H1 (cell line): ENCODE measurements around the gene CAPN2. TPM values are rescaled to one million over a fixed set of nuclear protein-coding genes. Genes with fewer than 3 reads are reported as not detected.

ENCODE experiments used
- CHD7 ChIP-seq: fragments of 300-600 bp; sonication (generic); IDR thresholded peaks from 2 replicates; pipeline ENCODE4 v1.7.1; 2012; ENCODE audit warnings: low read length, moderate library complexity, mild to moderate bottlenecking, inconsistent platforms; ENCODE audit not compliant: insufficient replicate concordance
- KDM4A ChIP-seq: IDR thresholded peaks from one replicate; pipeline ENCODE4 v1.7.1; 2012; ENCODE audit warnings: low read depth, mild to moderate bottlenecking, moderate library complexity, low read length, inconsistent platforms; ENCODE audit not compliant: severe bottlenecking
- polyA plus RNA-seq, 7 experiments: library from polyadenylated mRNA; depleted of rRNA in 3 of 7; stranded (reverse) in 5 of 7; unstranded in 2 of 7; fragments of >200 nt in 5 of 7; fragments of 200-250 nt in 2 of 7; gene quantifications; 1 replicate in 5 of 7; 2 replicates in 1 of 7; 4 replicates in 1 of 7; pipeline versions ENCODE4 v1.2.1 to v1.2.3, GENCODE V29; 2011 to 2013; ENCODE audit warnings: missing spikeins in 2 of 7, mixed read lengths in 2 of 7
- total RNA-seq: library from RNA; stranded (reverse); fragmentation: NEBNext Ultra II Directional; extraction: Animal tissue kit (Norgen Biotek cat#: 25700); gene quantifications from 2 replicates; pipeline ENCODE4 v1.2.1, GENCODE V29; 2021

CAPN2 gene
- total and polyA plus RNA-seq, 2 of the 8 experiments (the other 6 are each of a cell fraction or from before 2014, with no cell fraction given), result 9.2 to 10.3 TPM

GRCh38 chr1:223755432-223755792, 43.1 kb downstream of the CAPN2 start (continued):
- TF ChIP-seq CHD7 (no peak), KDM4A (no peak)
